A549 (cell line): Measurements from ENCODE around the gene NHSL2. TPM values are rescaled to one million over a fixed set of nuclear protein-coding genes. Genes with fewer than 3 reads are reported as not detected.

Experiments
- ATAC-seq, 2 experiments: fragments of 200-7000 bp in 1 of 2; fragments of >200 bp in 1 of 2; cut with Nextera tagmentation in 1 of 2; cut with Tn5 transposase in 1 of 2; 3 replicates each; pipeline versions ENCODE4 v1.8.0 to v1.9.1; 2018 to 2020; ENCODE audit warnings: mild to moderate bottlenecking in 1 of 2, moderate library complexity in 1 of 2
- CTCF ChIA-PET: fragments of 300-600 bp; sonication (Branson Sonifier 250); formaldehyde crosslinking; extraction: SDS; loops from one replicate; lab custom pipeline; 2021; ENCODE audit warnings: antibody characterized with exemption, inconsistent platforms; lab: Yijun Ruan, JAX
- POLR2A ChIA-PET: fragments of 350-600 bp; formaldehyde crosslinking; extraction: SDS; loops from one replicate; lab custom pipeline; 2021; ENCODE audit warnings: antibody characterized with exemption, inconsistent platforms; lab: Yijun Ruan, JAX
- DNase-seq, 2 experiments: peaks; one replicate each; pipeline versions ENCODE4 v3.0.0 to v3.0.0-alpha.2; 2011 to 2016; ENCODE audit warnings: low read depth in 1 of 2, low spot score in 1 of 2
- FAIRE-seq: peaks from 2 replicates; lab custom pipeline; 2011; peaks lifted over from hg19 to GRCh38; lab: Jason Lieb, UNC
- H3K27ac ChIP-seq, 2 experiments: fragments of >200 bp; sonication (Bioruptor Twin); formaldehyde crosslinking; 3 replicates each; pipeline ENCODE4 v1.5.1; 2016 to 2017
- H3K4me1 ChIP-seq: fragments of >200 bp; sonication (Bioruptor Twin); formaldehyde crosslinking; 3 replicates; pipeline ENCODE4 v1.6.1; 2016
- H3K4me2 ChIP-seq: fragments of >200 bp; sonication (Bioruptor Twin); formaldehyde crosslinking; 3 replicates; pipeline ENCODE4 v1.6.1; 2016
- H3K4me3 ChIP-seq: fragments of >200 bp; sonication (Bioruptor Twin); formaldehyde crosslinking; 3 replicates; pipeline ENCODE4 v1.5.1; 2016
- H3K9me3 ChIP-seq: fragments of >200 bp; sonication (Bioruptor Twin); formaldehyde crosslinking; 3 replicates; pipeline ENCODE4 v1.6.1; 2016
- BHLHE40 ChIP-seq: IDR thresholded peaks from 2 replicates; pipeline ENCODE4 v1.6.1; 2012; ENCODE audit warnings: low read depth, low read length, inconsistent platforms
- CBX2 ChIP-seq: fragments of 200-600 bp; sonication (generic); IDR thresholded peaks from 2 replicates; pipeline ENCODE4 v1.6.1; 2016; ENCODE audit warnings: low read depth, mild to moderate bottlenecking, borderline replicate concordance
- CBX8 ChIP-seq: fragments of 200-600 bp; sonication (generic); IDR thresholded peaks from 2 replicates; pipeline ENCODE4 v1.6.1; 2016
- CHD2 ChIP-seq: fragments of 150-350 bp; IDR thresholded peaks from 2 replicates; pipeline ENCODE4 v1.6.1; 2014; ENCODE audit warnings: low read length; ENCODE audit not compliant: partially characterized antibody
- EHF ChIP-seq: fragments of 250-450 bp; sonication (Bioruptor Pico); IDR thresholded peaks from 2 replicates; pipeline ENCODE4 v1.5.0; 2020; ENCODE audit warnings: mild to moderate bottlenecking
- ESRRA ChIP-seq: fragments of 150-350 bp; IDR thresholded peaks from 2 replicates; pipeline ENCODE4 v1.6.1; 2014; ENCODE audit warnings: mild to moderate bottlenecking, low read length, borderline replicate concordance
- FOSL2 ChIP-seq, 2 experiments: fragments of 450-650 bp in 1 of 2; fragments of >200 bp in 1 of 2; sonication (Bioruptor Twin) in 1 of 2; formaldehyde crosslinking; IDR thresholded peaks; 2 replicates each; pipeline versions ENCODE4 v1.5.0 to v1.6.1; 2016 to 2020; ENCODE audit warnings: mild to moderate bottlenecking in 1 of 2, moderate library complexity in 1 of 2
- HOXB13 ChIP-seq: fragments of 250-450 bp; sonication (Bioruptor Pico); IDR thresholded peaks from 2 replicates; pipeline ENCODE4 v1.5.0; 2020; ENCODE audit warnings: low read depth, mild to moderate bottlenecking, moderate library complexity
- JUN ChIP-seq, 2 experiments: fragments of >200 bp; sonication (Bioruptor Twin); formaldehyde crosslinking; IDR thresholded peaks; 2 replicates in 1 of 2; 3 replicates in 1 of 2; pipeline ENCODE4 v1.6.1; 2016 to 2017
- KDM1A ChIP-seq: fragments of 200-600 bp; sonication (generic); IDR thresholded peaks from 2 replicates; pipeline ENCODE4 v1.6.1; 2016; ENCODE audit warnings: low read depth, mild to moderate bottlenecking
- MAFK ChIP-seq: fragments of 450-650 bp; IDR thresholded peaks from 2 replicates; pipeline ENCODE4 v1.6.1; 2014; ENCODE audit not compliant: partially characterized antibody
- MAZ ChIP-seq: fragments of 150-350 bp; IDR thresholded peaks from 2 replicates; pipeline ENCODE4 v1.6.1; 2014; ENCODE audit warnings: antibody characterized with exemption, low read depth, low read length, borderline replicate concordance
- NFE2L2 ChIP-seq: fragments of 150-350 bp; conservative IDR thresholded peaks from 2 replicates; pipeline ENCODE4 v1.6.1; 2014; ENCODE audit warnings: low read length
- NR3C1 ChIP-seq: fragments of >200 bp; sonication (Bioruptor Twin); formaldehyde crosslinking; IDR thresholded peaks from 3 replicates; pipeline ENCODE4 v1.6.1; 2017
- PHF8 ChIP-seq: fragments of 200-600 bp; sonication (generic); IDR thresholded peaks from 2 replicates; pipeline ENCODE4 v1.6.1; 2016; ENCODE audit warnings: low read depth, mild to moderate bottlenecking, antibody characterized with exemption, moderate library complexity, borderline replicate concordance
- POLR2A ChIP-seq: IDR thresholded peaks from 2 replicates; pipeline ENCODE4 v1.6.1; 2012; ENCODE audit warnings: mild to moderate bottlenecking, low read length
- POLR2AphosphoS2 ChIP-seq: conservative IDR thresholded peaks from 2 replicates; pipeline ENCODE4 v1.6.1; 2012; ENCODE audit warnings: low read length, improper control_type of control experiment, inconsistent platforms
- RAD21 ChIP-seq, 2 experiments: fragments of >200 bp in 1 of 2; sonication (Bioruptor Twin) in 1 of 2; formaldehyde crosslinking in 1 of 2; IDR thresholded peaks in 1 of 2; conservative IDR thresholded peaks in 1 of 2; 2 replicates in 1 of 2; 3 replicates in 1 of 2; pipeline ENCODE4 v1.6.1; 2012 to 2018; ENCODE audit warnings: inconsistent platforms in 1 of 2
- RCOR1 ChIP-seq: fragments of 150-350 bp; IDR thresholded peaks from 2 replicates; pipeline ENCODE4 v1.6.1; 2014; ENCODE audit warnings: antibody characterized with exemption, low read length, low read depth
- RFX5 ChIP-seq: fragments of 450-650 bp; IDR thresholded peaks from 2 replicates; pipeline ENCODE4 v1.7.1; 2014; ENCODE audit warnings: antibody characterized with exemption, mild to moderate bottlenecking, moderate library complexity
- SMC3 ChIP-seq: fragments of >200 bp; sonication (Bioruptor Twin); formaldehyde crosslinking; IDR thresholded peaks from 3 replicates; pipeline ENCODE4 v1.6.1; 2018; ENCODE audit warnings: inconsistent platforms
- SREBF2 ChIP-seq: fragments of 450-650 bp; IDR thresholded peaks from 2 replicates; pipeline ENCODE4 v1.6.1; 2014; ENCODE audit warnings: mild to moderate bottlenecking, moderate library complexity
- TP53 ChIP-seq: fragments of 250-450 bp; sonication (Bioruptor Pico); IDR thresholded peaks from 2 replicates; pipeline ENCODE4 v1.5.0; 2021; ENCODE audit warnings: mild to moderate bottlenecking, moderate library complexity
- WGBS: methylation state at CpG from one replicate; pipeline ENCODE4 v1.1.6; 2017; ENCODE audit errors: missing lambda C conversion rate; 5-methylcytosine and 5-hydroxymethylcytosine counted together
- polyA plus RNA-seq, 4 experiments: library from polyadenylated mRNA; depleted of rRNA in 3 of 4; stranded (reverse); fragments of >200 nt; fragmentation: RNase III in 1 of 4; extraction: RNeasy Plus Mini Kit Qiagen cat#74134 plus additional on column Dnase treatment in 1 of 4; gene quantifications; 2 replicates in 3 of 4; 3 replicates in 1 of 4; pipeline ENCODE4 v1.2.3, GENCODE V29; 2011 to 2017
- TF ChIP-seq, protein P1 (sequence below): fragments of 200-600 bp; sonication (generic); IDR thresholded peaks from 2 replicates; pipeline ENCODE4 v1.6.1; 2016; ENCODE audit warnings: antibody characterized with exemption, mild to moderate bottlenecking, moderate library complexity
- TF ChIP-seq, protein P2 (sequence below): fragments of >200 bp; sonication (Bioruptor Twin); formaldehyde crosslinking; IDR thresholded peaks from 3 replicates; pipeline ENCODE4 v1.6.1; 2016

NHSL2 gene
- polyA plus RNA-seq, 2 of the 4 experiments (the other 2 are of a cell fraction) = 0.26 to 0.48 TPM

DNA sequence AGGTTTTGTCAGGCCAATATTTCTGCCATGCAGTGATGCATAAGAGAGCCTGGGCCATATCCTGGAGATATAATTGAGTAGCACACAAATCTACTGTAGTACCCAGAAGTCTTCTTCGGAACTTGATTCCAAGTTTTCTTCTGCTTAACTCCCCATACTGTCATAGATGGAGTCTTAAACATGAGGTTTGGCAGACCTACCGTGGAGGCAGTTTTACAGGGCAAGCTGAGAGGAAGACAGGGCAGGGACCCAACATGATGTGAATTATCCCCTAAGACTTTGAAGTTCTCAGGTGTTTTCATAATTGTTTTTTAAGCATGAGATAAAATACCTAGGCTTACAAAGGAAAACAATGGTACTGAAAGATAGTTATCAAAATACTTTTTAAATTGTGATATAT is 18.2 kb downstream of the NHSL2 start:
- H3K9me3 ChIP-seq = no peaks in the 10 kb centered on the region
- H3K27ac ChIP-seq = no peak overlapping the region
- FAIRE-seq = no peak
- 86% methylated on average over 2 of the region's 2 CpGs for whole genome bisulfite sequencing
- ChIA-PET POLR2A (no interaction called here), CTCF (no interaction called here)
- no peak for ATAC-seq
- H3K4me3 ChIP-seq = no peak overlapping the region
- H3K4me1 ChIP-seq = peaks cover 16% of the 10 kb centered on the region; the same call in 2 of the 3 replicates
- no peak overlapping the region for H3K4me2 ChIP-seq
- TF ChIP-seq NR3C1 = no peak
- TF ChIP-seq CHD2 = no peak
- no peak for TF ChIP-seq MAZ
- no peak for TF ChIP-seq BHLHE40
- TF ChIP-seq, protein P1, sequence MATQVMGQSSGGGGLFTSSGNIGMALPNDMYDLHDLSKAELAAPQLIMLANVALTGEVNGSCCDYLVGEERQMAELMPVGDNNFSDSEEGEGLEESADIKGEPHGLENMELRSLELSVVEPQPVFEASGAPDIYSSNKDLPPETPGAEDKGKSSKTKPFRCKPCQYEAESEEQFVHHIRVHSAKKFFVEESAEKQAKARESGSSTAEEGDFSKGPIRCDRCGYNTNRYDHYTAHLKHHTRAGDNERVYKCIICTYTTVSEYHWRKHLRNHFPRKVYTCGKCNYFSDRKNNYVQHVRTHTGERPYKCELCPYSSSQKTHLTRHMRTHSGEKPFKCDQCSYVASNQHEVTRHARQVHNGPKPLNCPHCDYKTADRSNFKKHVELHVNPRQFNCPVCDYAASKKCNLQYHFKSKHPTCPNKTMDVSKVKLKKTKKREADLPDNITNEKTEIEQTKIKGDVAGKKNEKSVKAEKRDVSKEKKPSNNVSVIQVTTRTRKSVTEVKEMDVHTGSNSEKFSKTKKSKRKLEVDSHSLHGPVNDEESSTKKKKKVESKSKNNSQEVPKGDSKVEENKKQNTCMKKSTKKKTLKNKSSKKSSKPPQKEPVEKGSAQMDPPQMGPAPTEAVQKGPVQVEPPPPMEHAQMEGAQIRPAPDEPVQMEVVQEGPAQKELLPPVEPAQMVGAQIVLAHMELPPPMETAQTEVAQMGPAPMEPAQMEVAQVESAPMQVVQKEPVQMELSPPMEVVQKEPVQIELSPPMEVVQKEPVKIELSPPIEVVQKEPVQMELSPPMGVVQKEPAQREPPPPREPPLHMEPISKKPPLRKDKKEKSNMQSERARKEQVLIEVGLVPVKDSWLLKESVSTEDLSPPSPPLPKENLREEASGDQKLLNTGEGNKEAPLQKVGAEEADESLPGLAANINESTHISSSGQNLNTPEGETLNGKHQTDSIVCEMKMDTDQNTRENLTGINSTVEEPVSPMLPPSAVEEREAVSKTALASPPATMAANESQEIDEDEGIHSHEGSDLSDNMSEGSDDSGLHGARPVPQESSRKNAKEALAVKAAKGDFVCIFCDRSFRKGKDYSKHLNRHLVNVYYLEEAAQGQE = no peak
- no peak for TF ChIP-seq NFE2L2
- TF ChIP-seq ESRRA = no peak
- no peak for TF ChIP-seq CBX8
- no peak for TF ChIP-seq RAD21 (conservative IDR thresholded peaks at IDR 0.05 in 1 of 2, IDR thresholded peaks at IDR 0.05 in 1 of 2)
- no peak for TF ChIP-seq HOXB13 (CRISPR knock-in tag)
- no peak for TF ChIP-seq SMC3
- no peak for TF ChIP-seq KDM1A
- no peak for TF ChIP-seq RCOR1
- no peak for TF ChIP-seq CBX2
- TF ChIP-seq JUN (IDR thresholded peaks at IDR 0.05) = no peak
- no peak for DNase-seq

DNA sequence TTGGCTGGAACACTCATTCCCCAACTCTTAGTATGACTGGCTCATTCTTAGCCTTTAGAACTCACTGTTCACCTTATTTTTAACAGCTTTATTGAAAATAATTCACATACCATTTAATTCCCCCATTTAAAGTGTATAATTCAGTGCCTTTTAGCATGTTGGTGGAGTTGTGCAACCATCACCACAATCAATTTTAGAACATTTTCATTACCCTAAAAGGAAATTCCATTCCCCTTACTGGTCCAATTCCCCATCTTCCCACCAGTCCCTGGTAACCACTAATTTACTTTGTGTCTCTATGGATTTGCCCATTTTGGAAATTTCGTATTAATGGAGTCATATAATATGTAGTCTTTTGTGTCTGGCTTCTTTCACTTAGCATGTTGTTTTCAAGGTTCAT is 19.7 kb downstream of the NHSL2 start:
- CTCF ChIA-PET = no interaction called here
- FAIRE-seq = no peak
- no peak for TF ChIP-seq HOXB13 (CRISPR knock-in tag)
- TF ChIP-seq EHF (CRISPR knock-in tag) = no peak
- no peak for TF ChIP-seq RFX5
- no peak for TF ChIP-seq KDM1A
- no peak for TF ChIP-seq SMC3
- no peak for TF ChIP-seq FOSL2 (IDR thresholded peaks at IDR 0.05)
- no peak for TF ChIP-seq FOSL2 (CRISPR knock-in tag; IDR thresholded peaks at IDR 0.05)
- TF ChIP-seq MAFK = no peak
- TF ChIP-seq TP53 (CRISPR knock-in tag) = no peak
- TF ChIP-seq NFE2L2 = no peak
- TF ChIP-seq POLR2A = no peak
- TF ChIP-seq RAD21 (conservative IDR thresholded peaks at IDR 0.05 in 1 of 2, IDR thresholded peaks at IDR 0.05 in 1 of 2) = no peak
- TF ChIP-seq, protein P2, sequence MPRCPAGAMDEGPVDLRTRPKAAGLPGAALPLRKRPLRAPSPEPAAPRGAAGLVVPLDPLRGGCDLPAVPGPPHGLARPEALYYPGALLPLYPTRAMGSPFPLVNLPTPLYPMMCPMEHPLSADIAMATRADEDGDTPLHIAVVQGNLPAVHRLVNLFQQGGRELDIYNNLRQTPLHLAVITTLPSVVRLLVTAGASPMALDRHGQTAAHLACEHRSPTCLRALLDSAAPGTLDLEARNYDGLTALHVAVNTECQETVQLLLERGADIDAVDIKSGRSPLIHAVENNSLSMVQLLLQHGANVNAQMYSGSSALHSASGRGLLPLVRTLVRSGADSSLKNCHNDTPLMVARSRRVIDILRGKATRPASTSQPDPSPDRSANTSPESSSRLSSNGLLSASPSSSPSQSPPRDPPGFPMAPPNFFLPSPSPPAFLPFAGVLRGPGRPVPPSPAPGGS = no peak
- no peak for TF ChIP-seq PHF8
- no peak for TF ChIP-seq SREBF2
- TF ChIP-seq POLR2AphosphoS2 = no peak

More for the DNA sequence above, 19.7 kb downstream of the NHSL2 start:
- Histone ChIP-seq H3K4me1 (peaks cover 8% of the 10 kb centered on the region; the same call in 2 of the 3 replicates), H3K4me3 (no peak overlapping the region), H3K27ac (no peak overlapping the region), H3K4me2 (no peak overlapping the region), H3K9me3 (no peaks in the 10 kb centered on the region)
- ATAC-seq = no peak
- no peak for DNase-seq
- WGBS = 0% methylated on average over 1 of the region's 1 CpG
- POLR2A ChIA-PET = no interaction called here
